Mesendoderm (in vitro differentiated cells): ENCODE data around the gene NSRP1.

Experiments
- DNase-seq: peaks from one replicate; pipeline ENCODE4 v3.0.0; 2013
- H2AK5ac ChIP-seq: 2 replicates; pipeline ENCODE4 v1.6.1; 2013; ENCODE audit warnings: low read length, inconsistent platforms
- H2BK120ac ChIP-seq: 2 replicates; pipeline ENCODE4 v1.6.1; 2013; ENCODE audit warnings: low read depth, mild to moderate bottlenecking, low read length, moderate library complexity, mixed read lengths
- H2BK15ac ChIP-seq: replicated peaks from 2 replicates; pipeline ENCODE4 v1.6.1; 2013; ENCODE audit warnings: low read depth, mild to moderate bottlenecking, moderate library complexity
- H2BK5ac ChIP-seq: 2 replicates; pipeline ENCODE4 v1.6.1; 2013; ENCODE audit warnings: low read length, inconsistent platforms
- H3K18ac ChIP-seq: 2 replicates; pipeline ENCODE4 v1.6.1; 2013; ENCODE audit warnings: mild to moderate bottlenecking, low read length, mixed read lengths
- H3K23ac ChIP-seq: one replicate; pipeline ENCODE4 v1.6.1; 2013; ENCODE audit warnings: low read length
- H3K27ac ChIP-seq: 2 replicates; pipeline ENCODE4 v1.5.1; 2013; ENCODE audit warnings: low read depth, mild to moderate bottlenecking, inconsistent platforms, low read length, moderate library complexity
- H3K27me3 ChIP-seq: 2 replicates; pipeline ENCODE4 v1.6.1; 2013; ENCODE audit warnings: low read length, control low read depth, mild to moderate bottlenecking, inconsistent platforms; ENCODE audit not compliant: insufficient read depth, poor library complexity
- H3K36me3 ChIP-seq: 2 replicates; pipeline ENCODE4 v1.6.1; 2013; ENCODE audit warnings: low read length, inconsistent platforms; ENCODE audit not compliant: control insufficient read depth, insufficient read depth
- H3K4ac ChIP-seq: one replicate; pipeline ENCODE4 v1.6.1; 2013; ENCODE audit warnings: low read depth, mild to moderate bottlenecking, low read length, moderate library complexity
- H3K4me1 ChIP-seq: 2 replicates; pipeline ENCODE4 v1.6.1; 2013; ENCODE audit warnings: low read depth, low read length, inconsistent platforms; ENCODE audit not compliant: control insufficient read depth
- H3K4me2 ChIP-seq: 2 replicates; pipeline ENCODE4 v1.6.1; 2013; ENCODE audit warnings: low read length
- H3K4me3 ChIP-seq: 2 replicates; pipeline ENCODE4 v1.5.1; 2013; ENCODE audit warnings: mild to moderate bottlenecking, low read length
- H3K56ac ChIP-seq: one replicate; pipeline ENCODE4 v1.6.1; 2013; ENCODE audit warnings: low read length
- H3K79me1 ChIP-seq: 2 replicates; pipeline ENCODE4 v1.6.1; 2013; ENCODE audit warnings: low read length, inconsistent platforms
- H3K79me2 ChIP-seq: 2 replicates; pipeline ENCODE4 v1.6.1; 2013; ENCODE audit warnings: mild to moderate bottlenecking, low read length; ENCODE audit not compliant: control insufficient read depth, insufficient read depth
- H3K9ac ChIP-seq: 2 replicates; pipeline ENCODE4 v1.6.1; 2013; ENCODE audit warnings: low read length, inconsistent platforms
- H4K5ac ChIP-seq: one replicate; pipeline ENCODE4 v1.6.1; 2013; ENCODE audit warnings: low read length
- H4K8ac ChIP-seq: one replicate; pipeline ENCODE4 v1.6.1; 2013; ENCODE audit warnings: low read depth, mild to moderate bottlenecking, control low read depth, low read length, moderate library complexity
- WGBS: extraction: QIAGEN DNeasy Blood & Tissue Kit; methylation state at CpG from one replicate; pipeline ENCODE4 v1.1.7; 2013; ENCODE audit warnings: low lambda C conversion rate, missing lambda C conversion rate; ENCODE audit not compliant: insufficient coverage; ENCODE audit errors: extremely low coverage; 5-methylcytosine and 5-hydroxymethylcytosine counted together

Gene NSRP1

DNA sequence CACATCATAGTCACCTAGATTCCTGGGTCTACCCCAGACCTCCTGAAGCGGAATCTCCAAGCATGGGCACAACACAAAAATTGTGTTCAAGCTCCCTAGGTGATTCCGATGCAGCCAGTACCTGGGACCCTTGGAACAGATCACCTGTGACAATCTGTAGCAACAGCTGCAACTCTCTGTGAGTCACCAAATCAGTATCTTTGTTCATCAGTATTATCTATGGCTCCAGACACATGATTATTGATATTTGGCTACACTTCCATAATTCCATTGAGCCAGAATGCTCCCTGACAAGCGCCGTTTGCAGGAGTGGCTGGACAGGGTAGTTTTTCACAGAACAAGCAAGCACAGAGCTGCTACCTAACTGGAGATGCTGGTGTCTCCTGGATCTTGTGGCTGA is 102.7 kb downstream of the NSRP1 start:
- Histone ChIP-seq H3K27me3 (no peaks in the 10 kb centered on the region), H3K36me3 (no peaks in the 10 kb centered on the region), H2AK5ac (no peak overlapping the region), H2BK5ac (no peak overlapping the region), H3K56ac (no peak overlapping the region), H2BK15ac (no peak overlapping the region), H3K18ac (no peak overlapping the region), H3K27ac (no peak overlapping the region), H3K23ac (no peak overlapping the region), H3K4me3 (no peak overlapping the region), H3K4me1 (peaks cover 3% of the 10 kb centered on the region), H4K8ac (no peak overlapping the region), H3K4me2 (no peak overlapping the region), H4K5ac (no peak overlapping the region), H3K4ac (no peak overlapping the region), H3K9ac (no peak overlapping the region), H2BK120ac (no peak overlapping the region), H3K79me1 (no peaks in the 10 kb centered on the region), H3K79me2 (no peaks in the 10 kb centered on the region)
- no CpG with 5 or more reads among the region's 4 CpGs for WGBS
- DNase-seq: no peak

DNA sequence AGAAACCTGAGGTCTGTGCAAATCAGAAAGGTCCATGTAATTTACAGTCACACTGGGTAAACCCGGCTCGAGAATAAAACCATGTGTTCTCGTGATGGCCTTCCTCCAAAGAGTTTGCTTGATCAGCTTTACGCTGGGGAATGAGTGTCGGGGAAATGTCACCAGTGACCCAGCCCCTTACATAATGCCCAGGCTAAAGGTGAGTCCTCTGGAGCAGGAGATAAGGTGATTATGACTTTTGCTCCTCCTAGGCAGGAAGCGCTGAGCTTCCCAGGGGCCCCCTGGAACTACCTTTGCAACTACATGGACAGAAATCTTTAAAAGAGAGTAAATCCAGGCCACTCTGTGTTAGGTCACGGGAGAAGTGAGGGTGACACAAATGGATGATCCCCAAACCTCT is 103.2 kb downstream of the NSRP1 start:
- no peak overlapping the region for H2BK15ac ChIP-seq
- H2BK120ac ChIP-seq: no peak overlapping the region
- H3K79me1 ChIP-seq: no peaks in the 10 kb centered on the region
- H3K4me2 ChIP-seq: no peak overlapping the region
- WGBS: no CpG with 5 or more reads among the region's 7 CpGs
- no peak overlapping the region for H3K9ac ChIP-seq
- H2BK5ac ChIP-seq: no peak overlapping the region
- H3K18ac ChIP-seq: no peak overlapping the region
- H3K56ac ChIP-seq: no peak overlapping the region
- no peak overlapping the region for H2AK5ac ChIP-seq
- H3K27ac ChIP-seq: no peak overlapping the region
- no peaks in the 10 kb centered on the region for H3K79me2 ChIP-seq
- H3K36me3 ChIP-seq: no peaks in the 10 kb centered on the region
- H4K8ac ChIP-seq: no peak overlapping the region
- H4K5ac ChIP-seq: no peak overlapping the region
- H3K4ac ChIP-seq: no peak overlapping the region
- no peaks in the 10 kb centered on the region for H3K27me3 ChIP-seq
- H3K23ac ChIP-seq: no peak overlapping the region
- no peak overlapping the region for H3K4me3 ChIP-seq
- DNase-seq: no peak
- peaks cover 3% of the 10 kb centered on the region for H3K4me1 ChIP-seq

DNA sequence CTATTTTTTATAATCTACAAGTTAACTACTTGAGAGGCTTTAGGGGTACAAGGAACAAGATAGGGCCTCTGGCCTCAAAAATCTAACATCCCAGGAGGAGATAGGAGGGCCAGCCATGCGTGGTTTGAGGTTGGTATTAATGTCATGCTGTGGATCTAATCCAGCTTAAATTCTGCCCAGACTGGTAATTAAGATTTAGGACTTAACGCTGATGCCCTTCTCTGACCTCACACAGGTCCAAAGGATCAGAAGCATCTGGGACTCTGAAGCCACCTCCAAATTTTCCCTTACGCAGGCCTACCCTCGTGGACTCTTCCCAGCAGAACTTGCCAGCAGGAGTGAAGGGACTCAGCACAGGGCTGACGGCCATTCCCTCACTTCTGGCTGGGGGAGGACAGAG is 103.8 kb downstream of the NSRP1 start:
- H3K4me2 ChIP-seq: no peak overlapping the region
- no peak overlapping the region for H3K9ac ChIP-seq
- H4K8ac ChIP-seq: no peak overlapping the region
- H3K4me3 ChIP-seq: no peak overlapping the region
- H3K23ac ChIP-seq: no peak overlapping the region
- H3K27me3 ChIP-seq: no peaks in the 10 kb centered on the region
- H2BK120ac ChIP-seq: no peak overlapping the region
- no peaks in the 10 kb centered on the region for H3K79me2 ChIP-seq
- H2BK5ac ChIP-seq: no peak overlapping the region
- no peak overlapping the region for H3K4ac ChIP-seq
- H2AK5ac ChIP-seq: no peak overlapping the region
- DNase-seq: no peak
- H3K36me3 ChIP-seq: no peaks in the 10 kb centered on the region
- H3K79me1 ChIP-seq: no peaks in the 10 kb centered on the region
- H3K56ac ChIP-seq: no peak overlapping the region
- no peak overlapping the region for H3K18ac ChIP-seq
- WGBS: no CpG with 5 or more reads among the region's 5 CpGs
- H3K27ac ChIP-seq: no peak overlapping the region
- no peak overlapping the region for H2BK15ac ChIP-seq
- peaks cover 3% of the 10 kb centered on the region for H3K4me1 ChIP-seq
- H4K5ac ChIP-seq: no peak overlapping the region

DNA sequence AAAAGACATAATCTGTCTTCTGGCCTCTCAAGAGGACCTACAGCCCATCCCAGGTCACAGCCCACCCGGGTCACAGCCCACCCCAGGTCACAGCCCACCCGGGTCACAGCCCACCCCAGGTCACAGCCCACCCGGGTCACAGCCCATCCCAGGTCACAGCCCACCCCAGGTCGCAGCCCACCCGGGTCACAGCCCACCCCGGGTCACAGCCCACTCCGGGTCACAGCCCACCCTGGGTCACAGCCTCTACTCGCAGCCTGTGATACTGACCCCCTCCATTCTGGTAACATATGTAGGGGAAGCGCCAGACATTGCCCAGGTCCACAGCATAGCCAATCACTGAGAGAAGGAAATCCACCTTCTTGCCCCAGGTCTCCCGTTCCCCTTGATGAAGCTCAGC is 104.7 kb downstream of the NSRP1 start:
- WGBS: no CpG with 5 or more reads among the region's 10 CpGs
- H2BK15ac ChIP-seq: no peak overlapping the region
- no peak overlapping the region for H3K9ac ChIP-seq
- H2BK120ac ChIP-seq: no peak overlapping the region
- H3K36me3 ChIP-seq: no peaks in the 10 kb centered on the region
- H4K5ac ChIP-seq: no peak overlapping the region
- no peaks in the 10 kb centered on the region for H3K79me2 ChIP-seq
- no peak overlapping the region for H3K27ac ChIP-seq
- DNase-seq: no peak
- no peak overlapping the region for H2BK5ac ChIP-seq
- no peak overlapping the region for H3K4me2 ChIP-seq
- no peak overlapping the region for H3K4me3 ChIP-seq
- H2AK5ac ChIP-seq: no peak overlapping the region
- no peak overlapping the region for H3K4ac ChIP-seq
- H3K79me1 ChIP-seq: no peaks in the 10 kb centered on the region
- H4K8ac ChIP-seq: no peak overlapping the region
- peaks cover 3% of the 10 kb centered on the region for H3K4me1 ChIP-seq
- no peaks in the 10 kb centered on the region for H3K27me3 ChIP-seq
- no peak overlapping the region for H3K23ac ChIP-seq
- H3K56ac ChIP-seq: no peak overlapping the region
- no peak overlapping the region for H3K18ac ChIP-seq

DNA sequence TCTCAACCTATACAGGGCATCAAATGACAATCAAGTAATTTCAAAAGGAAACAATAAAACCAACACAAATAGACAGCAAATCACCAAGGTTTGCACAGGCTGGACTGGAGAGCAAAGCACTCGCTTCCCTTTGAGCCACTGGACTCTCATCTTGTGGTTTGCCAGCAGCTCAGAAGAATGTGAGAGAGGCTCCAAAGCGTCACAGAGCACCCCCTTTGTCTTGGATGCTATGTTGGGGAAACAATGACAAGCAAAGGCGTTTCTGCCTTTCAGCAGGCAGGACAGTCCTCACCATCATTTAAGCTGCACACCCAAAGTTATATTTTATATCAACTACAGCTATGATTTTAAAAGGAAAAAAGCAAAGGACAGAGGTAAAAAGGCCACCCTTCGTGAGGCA is 105.6 kb downstream of the NSRP1 start:
- no peak overlapping the region for H4K5ac ChIP-seq
- no peaks in the 10 kb centered on the region for H3K79me2 ChIP-seq
- H3K79me1 ChIP-seq: no peaks in the 10 kb centered on the region
- H3K9ac ChIP-seq: no peak overlapping the region
- H2BK120ac ChIP-seq: no peak overlapping the region
- H3K4me3 ChIP-seq: no peak overlapping the region
- H3K4me2 ChIP-seq: no peak overlapping the region
- no CpG with 5 or more reads among the region's 4 CpGs for WGBS
- no peak overlapping the region for H2BK15ac ChIP-seq
- no peak overlapping the region for H3K27ac ChIP-seq
- H3K56ac ChIP-seq: no peak overlapping the region
- no peak overlapping the region for H2AK5ac ChIP-seq
- H3K4ac ChIP-seq: no peak overlapping the region
- H4K8ac ChIP-seq: no peak overlapping the region
- peaks cover 3% of the 10 kb centered on the region for H3K4me1 ChIP-seq
- H2BK5ac ChIP-seq: no peak overlapping the region
- DNase-seq: no peak
- H3K23ac ChIP-seq: no peak overlapping the region
- H3K36me3 ChIP-seq: no peaks in the 10 kb centered on the region
- H3K18ac ChIP-seq: no peak overlapping the region
- H3K27me3 ChIP-seq: no peaks in the 10 kb centered on the region

DNA sequence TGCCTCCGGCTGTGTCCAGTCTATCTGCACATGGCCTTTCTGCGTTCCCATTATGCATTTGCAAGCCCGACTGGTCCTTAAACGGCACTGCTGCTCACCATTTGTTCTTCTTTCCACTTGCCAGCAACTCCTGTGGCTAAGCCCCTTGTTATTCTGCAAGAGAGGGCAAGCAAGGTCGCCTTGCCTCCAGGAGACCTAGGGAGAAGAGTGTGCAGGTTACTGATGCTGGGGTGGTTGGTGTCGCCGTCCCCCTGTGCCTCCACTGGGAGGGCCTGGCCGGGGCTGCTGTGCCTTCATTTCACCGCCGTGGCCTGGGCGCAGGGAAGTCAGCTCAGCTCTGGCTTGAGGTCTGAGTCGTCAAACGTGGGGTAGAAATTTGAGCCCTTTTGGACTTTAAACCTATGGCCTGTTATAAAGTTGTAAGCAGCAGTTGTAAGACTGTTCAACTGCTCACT is 106.1 kb downstream of the NSRP1 start:
- Histone ChIP-seq H3K36me3 (no peaks in the 10 kb centered on the region), H3K23ac (no peak overlapping the region), H2BK15ac (no peak overlapping the region), H4K8ac (no peak overlapping the region), H3K4me1 (peaks cover 3% of the 10 kb centered on the region), H2BK120ac (no peak overlapping the region), H3K18ac (no peak overlapping the region), H2AK5ac (no peak overlapping the region), H3K27me3 (no peaks in the 10 kb centered on the region), H2BK5ac (no peak overlapping the region), H3K9ac (no peak overlapping the region), H4K5ac (no peak overlapping the region), H3K27ac (no peak overlapping the region), H3K56ac (no peak overlapping the region), H3K4me2 (no peak overlapping the region), H3K79me1 (no peaks in the 10 kb centered on the region), H3K79me2 (no peaks in the 10 kb centered on the region), H3K4me3 (no peak overlapping the region), H3K4ac (no peak overlapping the region)
- WGBS: no CpG with 5 or more reads among the region's 13 CpGs
- DNase-seq: no peak
